Activated effector memory CD4-positive, alpha-beta T cell treated with anti-CD3 and anti-CD28 coated beads, Interleukin-2, amount 50 U/mL, for 16 hours (primary cell): Measurements from ENCODE around the gene LTF.

Experiments used
- DNase-seq: peaks from one replicate; pipeline ENCODE4 v3.0.0-alpha.2; 2020

LTF gene

DNA sequence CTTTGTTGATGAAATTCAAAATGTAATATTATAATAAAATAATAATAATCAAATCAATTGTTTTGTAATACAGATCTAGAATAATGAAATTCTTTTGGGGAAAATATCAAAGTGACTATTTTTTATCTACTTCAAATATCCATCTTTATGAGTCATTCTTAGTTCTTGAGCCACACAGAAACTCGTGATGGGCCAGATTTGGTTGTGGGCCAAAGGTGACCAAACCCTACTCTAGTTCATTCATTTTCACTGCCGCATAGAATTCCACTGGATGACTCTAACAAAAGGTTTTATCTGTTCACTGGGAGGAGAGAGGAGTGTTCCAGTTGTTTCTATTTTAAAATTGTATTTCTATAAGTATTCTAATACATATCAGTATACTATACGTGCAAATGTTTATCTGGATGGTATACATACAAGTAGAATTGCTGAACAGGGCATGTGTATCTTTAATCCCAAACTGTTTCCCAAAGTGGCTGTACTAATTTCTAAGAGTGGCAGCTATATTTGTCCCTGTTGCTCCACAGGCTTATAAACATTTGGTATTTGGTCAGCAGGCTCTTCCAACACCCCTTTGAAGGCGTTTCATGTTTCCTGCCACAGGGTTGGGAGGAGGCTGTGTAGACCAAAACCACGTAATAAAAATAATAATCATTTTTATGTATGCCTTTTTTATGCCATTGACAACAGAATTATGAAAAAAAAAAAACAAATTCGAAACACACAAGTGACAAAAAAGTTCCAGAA is 25.8 kb upstream of the LTF start:
- no peak for DNase-seq

DNA sequence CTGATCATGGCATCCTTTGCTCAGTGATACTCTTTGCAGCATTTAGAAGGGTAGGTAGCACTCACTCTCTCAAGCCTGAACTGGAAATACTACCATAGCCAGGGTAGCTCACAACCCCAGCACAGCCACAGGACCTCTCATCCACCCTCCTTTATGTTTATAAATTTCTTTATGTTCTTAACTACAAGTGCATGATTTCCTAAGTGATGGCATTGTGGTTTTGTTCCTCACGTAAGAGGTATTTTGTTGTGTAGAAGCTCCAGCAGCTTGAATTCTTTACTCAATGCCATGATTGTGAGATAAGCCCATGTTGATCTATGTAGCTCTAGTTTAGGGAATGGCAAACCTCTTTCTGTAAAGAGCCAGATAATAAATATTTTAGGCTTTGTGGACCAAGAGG is 25.2 kb upstream of the LTF start:
- no peak for DNase-seq

DNA sequence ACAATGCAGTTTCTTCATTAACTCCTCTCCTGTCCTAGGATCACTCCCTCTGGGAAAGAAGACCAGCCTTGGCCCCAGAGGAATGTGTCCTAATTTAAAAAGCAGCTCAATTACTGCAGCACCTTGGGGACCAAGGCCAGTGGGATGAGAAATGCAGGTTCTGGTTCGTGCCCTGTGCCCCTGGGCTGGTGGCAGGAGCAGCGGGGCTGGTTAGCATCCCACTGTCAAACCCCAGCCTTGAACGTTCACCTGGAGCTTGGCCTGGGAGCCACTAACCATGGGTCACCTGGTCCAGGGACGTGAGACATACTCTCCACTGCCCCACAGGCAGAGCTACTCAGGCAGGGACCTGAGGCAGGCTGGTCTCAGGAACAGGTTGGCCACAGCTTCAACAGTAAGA is 24.7 kb upstream of the LTF start:
- peak; percentile 57 for DNase-seq

DNA sequence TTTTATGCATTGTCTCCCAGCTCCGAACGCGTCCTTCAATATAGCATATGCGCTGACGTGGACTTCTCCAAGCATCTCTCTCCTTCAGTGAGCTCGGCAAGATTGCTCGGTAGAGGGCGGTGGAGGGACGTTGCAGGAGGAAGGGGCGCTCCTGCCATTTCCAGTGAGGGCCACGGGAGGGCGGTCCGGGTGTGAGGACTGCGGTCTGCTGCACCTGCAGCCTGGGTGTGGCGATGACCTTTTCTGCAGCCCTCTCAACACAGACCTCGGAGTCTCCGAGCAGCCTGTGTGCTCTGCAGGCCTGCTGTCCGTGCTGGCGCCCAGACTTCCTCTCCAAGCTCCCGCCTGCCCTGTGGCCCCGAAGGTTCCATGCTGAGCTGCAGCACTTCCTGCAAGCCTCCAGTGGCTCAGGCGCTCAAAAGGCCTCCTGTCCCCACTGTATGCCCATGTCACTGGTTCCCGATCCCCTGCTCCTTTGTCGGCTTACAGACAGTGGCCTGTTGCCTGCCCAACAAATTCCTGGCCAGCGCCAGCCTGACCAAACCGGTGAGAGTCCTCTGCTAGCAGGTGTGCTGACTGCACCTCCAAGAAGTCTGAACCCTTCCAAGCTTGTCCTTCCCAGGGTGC is 24.1 kb upstream of the LTF start:
- peak; percentile 96 for DNase-seq

DNA sequence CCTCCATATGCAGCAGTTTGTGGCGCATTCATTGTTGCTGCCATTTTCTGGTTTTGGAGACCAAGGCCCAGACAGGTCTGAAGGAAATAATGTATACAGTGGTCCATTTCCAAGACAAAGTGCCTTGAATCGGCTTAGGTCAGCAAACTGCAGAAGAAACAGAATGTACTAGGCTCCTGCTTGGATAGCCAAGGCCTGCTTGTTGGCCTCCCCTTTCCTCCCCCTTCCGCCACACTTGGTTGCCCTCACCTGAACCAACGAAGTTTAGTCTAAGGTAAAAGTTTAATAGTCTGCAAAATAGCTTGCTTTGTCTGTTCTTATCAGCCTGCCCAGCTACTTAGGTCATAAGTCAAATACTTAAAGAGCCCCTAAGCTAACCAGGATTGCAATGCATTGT is 21.1 kb upstream of the LTF start:
- DNase-seq, result no peak

DNA sequence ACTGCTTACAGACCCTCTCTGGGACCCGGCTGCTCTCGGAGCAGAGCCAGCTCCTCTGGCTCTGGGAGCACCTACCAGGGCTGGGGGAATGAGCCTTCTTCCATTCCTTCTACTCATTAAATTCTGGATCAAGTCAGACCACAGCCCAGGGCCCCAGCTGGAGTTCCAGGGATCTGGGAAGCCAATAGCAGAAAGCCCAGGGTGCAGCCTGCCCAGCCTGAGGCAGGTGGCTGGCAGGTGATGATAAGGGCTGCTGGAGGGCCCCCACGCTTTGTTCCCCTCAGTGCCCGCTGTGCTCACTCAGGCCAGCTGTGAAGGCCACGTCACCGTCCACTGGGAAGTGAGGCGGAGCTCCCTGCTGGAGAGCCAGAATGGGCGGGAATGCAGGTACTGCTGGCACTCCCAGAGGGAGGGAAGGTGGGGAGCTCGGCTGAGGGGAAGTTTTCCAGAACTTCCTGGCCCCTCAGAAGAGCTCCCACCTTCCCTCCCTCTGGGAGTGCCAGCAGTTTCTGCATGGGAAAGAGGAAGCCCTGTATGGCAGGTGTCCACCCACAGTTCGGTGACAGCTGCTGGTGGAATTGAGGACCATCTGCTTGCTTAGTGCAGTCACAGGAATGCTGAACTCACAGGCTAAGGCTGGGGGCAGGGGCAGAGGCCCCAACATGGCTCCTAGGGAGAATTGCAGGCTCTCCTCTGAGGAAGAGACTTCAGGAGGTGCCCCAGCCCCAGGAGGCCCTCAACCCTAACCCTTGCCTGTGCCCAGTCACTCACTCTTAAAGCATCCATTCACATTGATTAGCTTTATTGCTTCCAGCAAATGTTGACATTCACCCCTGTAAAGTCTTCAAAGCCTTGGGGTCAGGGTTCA is 20.4 kb upstream of the LTF start:
- DNase-seq, result no peak

DNA sequence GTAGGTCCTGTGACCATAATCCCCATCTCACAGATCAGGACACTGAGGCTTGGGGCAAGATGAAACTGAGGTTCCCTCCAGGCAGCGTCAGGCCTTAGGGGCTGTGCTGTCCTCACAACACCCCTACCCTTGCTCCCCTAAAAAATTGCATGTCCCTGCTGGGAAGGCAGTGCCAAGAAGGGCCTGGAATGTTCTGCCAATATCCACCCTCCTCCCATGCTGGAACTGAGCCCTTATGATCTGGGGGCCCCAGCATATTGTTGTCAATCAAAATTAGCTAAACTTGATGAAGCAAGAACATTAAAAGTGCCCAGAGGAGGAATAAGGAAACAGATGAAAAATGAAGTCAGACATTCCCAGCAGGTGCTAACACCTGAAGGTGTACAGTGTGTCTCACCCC is 19.7 kb upstream of the LTF start:
- no peak for DNase-seq

DNA sequence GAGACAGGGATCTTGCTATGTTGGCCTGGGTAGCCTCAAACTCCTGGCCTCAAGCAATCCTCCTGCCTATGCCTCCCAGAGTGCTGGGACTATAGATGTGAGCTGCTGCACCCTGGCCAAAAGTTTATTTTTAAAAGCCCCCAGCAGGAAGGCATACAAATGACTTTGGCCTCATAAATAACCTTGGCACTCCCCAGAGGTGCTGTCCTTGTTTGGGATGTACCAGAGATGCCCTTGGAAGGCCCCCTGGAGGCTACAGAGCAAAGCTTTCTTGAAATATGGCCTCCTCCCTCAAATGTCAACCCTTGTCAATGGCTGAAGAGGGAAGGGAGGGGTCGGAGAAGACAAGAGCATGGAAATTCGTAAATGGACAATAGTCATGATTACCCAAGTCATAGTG is 19.1 kb upstream of the LTF start:
- no peak for DNase-seq

DNA sequence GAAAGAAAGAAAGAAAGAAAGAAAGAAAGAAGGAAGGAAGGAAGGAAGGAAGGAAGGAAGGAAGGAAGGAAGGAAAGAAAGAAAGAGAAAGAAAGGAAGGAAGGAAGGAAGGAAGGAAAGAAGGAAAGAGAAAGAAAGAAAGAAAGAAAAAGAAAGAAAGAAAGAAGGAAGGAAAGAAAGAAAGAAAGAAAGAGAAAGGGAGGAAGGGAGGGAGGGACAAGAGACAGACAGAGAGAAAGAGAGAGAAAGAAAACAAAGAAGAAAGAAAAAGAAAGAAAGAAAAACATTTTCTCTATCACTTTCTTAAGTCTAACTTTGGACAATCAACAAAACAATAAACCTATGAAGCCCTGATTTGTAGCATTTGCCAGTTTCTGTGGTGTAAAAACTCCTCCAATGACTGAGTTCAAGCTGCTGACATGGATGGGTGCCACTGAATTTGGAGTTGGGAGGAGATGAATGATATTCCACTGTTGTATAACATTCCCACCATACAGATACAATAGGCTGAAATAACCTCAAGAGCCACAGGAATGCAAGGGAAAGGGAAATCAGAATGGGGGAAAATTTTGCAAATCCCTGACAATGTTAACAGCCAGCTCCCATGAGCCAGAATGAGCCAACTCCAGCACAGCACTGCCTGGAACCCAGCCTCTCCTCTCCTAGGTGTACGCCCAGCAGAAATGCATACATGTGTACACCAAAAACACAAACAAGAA is 18.1 kb upstream of the LTF start:
- DNase-seq, result no peak

DNA sequence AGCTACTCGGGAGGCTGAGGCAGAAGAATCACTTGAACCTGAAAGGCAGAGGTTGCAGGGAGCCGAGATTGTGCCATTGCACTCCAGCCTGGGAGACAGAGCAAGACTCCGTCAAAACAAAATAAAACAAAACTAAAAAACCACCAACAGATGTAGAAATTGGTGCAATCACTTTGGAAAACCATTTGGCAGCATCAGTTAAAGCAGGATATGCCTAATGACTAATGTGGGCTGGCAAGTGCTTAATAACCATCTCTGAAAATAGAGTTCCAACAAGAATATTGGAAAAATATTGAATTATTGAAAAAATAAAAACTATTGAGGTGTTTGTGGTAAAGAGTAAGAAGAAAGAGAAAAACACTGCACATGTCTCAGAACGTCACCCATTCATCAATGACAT is 16.9 kb upstream of the LTF start:
- DNase-seq, result no peak

DNA sequence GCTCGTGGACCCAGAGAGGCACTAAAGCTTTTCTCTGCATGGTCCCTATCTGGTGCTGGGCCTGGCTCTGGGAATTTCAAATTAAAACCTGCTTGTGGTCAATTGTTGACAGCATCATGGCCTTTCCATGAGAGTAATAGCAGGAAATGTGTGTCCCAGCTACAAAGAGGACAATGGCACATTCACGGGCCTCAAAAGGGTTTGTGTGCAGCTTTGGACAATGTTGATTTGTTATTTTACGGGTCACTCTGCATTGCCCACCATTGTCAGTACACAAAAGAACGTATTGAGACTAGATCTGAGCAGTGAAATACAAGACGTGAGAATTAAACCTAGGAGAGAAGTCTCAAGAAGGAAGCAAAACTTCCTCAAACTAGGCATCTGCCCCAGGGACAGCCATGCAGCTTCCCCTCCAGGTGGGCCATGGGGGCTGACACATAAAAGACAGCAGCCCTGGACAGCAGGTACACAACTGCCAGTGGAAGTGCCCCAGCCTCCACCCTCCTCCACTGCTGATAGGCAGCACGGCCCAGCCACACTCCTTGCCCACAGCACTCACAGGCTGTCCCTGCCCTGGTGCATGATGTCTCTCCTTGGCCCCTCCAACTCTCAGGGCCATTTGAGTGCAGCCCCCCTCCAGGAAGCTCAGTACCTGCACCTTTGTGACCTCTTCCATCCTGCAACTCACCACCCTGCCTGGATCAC is 15.9 kb upstream of the LTF start:
- DNase-seq, result no peak

DNA sequence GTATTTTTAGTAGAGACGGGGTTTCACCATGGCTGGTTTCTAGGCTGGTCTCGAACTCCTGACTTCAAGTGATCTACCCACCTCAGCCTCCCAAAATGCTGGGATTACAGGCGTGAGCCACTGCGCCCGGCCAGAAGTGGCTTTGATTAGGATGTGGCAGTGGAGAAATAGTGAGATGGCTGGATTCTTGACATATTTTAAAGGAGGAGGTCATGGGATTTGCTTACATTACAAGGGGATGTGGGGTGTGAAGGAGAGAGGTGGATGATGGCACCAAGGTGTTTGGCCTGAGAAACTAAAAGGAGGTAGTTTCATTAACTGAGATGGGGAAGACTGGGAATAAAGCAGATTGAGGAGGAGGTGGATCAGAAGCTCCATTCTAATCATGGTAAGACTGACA is 15.0 kb upstream of the LTF start:
- no peak for DNase-seq

DNA sequence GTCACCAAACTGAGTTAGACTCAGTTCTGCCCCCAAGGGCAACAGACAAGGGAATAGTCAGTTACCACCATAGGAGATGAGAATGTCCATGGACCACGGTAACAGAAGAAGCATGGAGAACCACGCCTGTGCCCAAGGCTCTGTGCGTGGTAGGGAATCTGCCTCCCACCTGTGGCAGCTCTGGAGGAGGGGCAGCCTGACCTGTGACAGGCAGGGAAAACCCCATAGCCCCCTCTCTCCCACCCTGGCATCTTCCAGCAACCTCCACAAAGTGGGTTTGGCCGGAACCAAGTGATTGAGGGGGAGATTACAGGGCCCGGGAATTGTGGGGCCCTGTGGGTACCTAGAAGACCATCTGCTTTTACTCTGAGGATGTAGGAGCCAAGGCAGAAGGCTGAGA is 14.3 kb upstream of the LTF start:
- DNase-seq, result no peak

DNA sequence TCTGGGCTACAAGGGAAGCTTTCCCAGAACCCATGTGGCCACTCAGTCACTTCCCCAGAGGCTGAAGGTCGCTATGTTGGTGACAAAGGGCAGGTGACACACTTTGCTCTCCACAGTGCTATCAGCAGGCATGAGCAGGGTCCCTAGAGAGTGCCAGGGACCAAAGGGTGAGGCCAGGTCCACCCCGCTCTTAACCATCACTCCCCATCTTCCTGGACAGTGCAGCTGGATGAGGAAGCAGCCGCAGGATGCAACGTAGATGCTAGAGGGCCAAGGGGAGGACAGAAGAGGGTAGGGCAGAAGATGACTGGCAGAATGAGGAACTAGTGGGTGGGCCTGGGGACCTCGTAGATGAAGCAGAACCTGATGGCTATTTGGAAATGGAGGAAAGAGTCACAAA is 13.6 kb upstream of the LTF start:
- DNase-seq, result no peak

DNA sequence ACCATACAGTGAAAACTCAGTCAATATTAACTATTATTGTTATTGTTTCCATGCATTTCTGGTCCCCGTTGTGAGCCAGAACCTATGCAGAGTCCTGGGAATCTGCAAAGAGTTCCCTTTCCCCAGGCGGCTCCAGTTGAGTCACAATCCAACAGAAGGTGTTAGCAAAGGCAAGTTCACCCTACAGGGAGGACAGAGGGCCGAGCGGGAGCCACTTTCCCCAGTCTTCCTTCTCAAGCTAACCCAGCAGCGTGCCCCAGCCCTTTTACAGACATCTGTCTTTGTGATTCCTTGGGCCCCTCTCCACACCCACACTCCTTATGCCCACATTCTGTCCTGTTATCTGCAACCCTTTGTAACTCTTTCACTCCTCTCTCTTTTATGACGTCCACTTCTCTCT is 13.1 kb upstream of the LTF start:
- DNase-seq, result no peak

DNA sequence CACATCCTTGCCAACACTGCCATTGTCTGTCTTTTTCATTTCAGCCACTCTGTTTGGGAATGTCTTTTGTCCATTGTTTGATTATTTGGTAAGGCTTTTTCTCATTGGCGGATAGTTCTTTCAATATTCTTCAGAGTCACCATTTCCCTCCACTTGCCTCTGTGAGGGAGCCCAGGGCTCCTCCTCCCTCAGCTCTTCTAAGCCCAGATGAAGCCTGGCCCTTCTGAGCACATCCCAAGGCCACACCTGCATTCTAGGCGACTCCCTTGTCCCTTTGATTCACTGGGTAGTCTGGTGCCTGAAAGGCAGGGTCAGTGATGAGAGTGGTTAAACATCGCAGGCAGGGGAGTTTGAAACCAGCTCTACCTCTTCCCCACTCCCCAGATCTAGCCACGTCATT is 12.4 kb upstream of the LTF start:
- no peak for DNase-seq

DNA sequence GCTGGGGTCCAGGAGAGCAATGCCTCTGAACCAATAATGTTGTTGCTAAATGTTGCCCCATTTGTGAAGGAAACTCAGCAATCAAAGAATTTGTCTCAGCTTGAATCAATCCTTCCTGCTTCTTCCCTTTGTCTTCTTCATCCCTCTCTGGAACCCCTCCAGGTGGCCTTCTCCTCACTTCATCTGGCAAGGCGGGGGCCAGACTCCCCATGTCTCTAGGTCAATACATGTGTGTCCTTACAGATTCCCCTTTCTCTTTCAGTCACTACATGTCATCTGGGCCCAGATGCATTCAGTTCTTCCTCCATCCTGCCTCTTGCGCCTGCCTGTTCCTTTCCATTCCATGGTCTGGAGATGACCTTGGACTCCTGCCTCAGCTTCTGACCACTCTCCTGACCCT is 8.0 kb upstream of the LTF start:
- no peak for DNase-seq

DNA sequence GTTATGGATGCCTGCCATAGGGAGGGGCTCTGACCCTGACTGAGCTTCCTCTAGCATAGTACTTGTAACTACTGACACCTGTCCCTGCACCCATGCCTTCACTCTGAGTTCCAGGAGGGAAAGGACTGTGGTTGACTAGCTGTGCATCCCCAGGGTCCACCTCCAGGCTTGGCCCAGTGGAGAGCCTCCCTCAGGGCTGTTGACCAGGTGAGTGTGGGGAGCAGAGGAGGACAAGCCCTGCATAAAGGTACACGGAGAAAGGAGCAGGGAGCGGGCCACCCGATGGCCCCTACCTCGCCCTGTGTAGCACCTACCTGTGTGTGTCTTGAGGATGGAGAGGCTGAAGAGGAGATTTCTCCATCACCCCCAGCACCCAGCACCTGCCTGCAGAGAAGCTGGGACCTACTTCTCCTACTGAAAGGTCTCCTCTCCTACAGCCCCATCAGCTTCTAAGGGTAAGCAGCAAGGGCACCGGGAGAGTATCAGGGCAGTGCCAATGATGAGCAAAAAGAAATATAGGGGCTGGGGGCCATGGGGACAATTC is 6.7 kb upstream of the LTF start:
- no peak for DNase-seq

DNA sequence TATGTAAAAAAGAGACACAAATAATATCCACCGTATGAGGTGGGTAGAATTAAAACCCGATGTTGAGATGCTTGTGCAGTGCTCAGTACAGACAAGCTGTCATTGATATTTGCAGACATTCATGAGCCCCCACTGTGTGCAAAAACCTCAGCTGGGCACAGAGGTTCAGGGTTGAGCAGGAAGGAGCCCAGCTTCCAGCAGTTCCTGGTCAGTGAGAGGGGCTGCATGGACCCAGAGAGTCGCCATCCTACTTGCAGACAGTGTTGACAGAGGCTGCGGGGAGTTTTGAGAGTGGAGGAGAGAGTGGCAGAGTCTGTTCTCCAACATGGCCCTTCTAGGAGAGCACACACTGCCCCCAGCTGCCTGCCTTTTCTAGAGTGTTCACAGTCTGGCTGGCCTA is 6.1 kb upstream of the LTF start:
- no peak for DNase-seq

DNA sequence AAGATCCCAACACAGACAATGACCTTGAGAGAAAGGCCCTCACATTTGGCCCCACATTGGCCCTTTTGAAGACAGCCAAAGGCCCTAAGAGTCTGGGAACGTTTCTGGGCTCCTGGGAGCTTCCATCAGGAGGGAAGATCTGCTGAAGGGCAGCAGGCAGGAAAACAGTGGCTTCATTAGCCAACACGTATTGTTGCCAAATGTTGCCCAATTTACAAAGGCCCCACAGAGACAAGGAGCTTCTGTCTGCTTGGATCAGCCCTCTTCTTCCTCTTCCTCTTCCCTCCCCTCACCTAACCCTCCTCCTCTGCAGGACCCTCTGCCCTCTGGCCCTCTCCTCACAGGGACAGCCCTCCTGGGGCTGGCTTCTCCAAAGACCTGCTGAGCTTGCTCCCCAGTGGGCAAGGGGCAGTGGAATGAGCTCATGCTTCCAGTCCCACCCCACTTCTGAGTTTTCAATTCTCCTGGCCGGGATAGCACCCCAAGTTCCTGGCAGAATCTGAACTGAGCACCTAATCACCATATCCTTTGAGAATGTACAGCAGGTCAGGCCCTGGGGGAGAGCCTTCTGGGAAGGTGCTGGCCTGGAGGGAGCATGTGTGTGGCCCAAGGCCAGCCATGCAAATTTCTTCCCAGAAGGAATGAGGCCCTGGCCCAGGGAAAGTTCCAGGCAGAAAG is 5.1 kb upstream of the LTF start:
- DNase-seq, result no peak

DNA sequence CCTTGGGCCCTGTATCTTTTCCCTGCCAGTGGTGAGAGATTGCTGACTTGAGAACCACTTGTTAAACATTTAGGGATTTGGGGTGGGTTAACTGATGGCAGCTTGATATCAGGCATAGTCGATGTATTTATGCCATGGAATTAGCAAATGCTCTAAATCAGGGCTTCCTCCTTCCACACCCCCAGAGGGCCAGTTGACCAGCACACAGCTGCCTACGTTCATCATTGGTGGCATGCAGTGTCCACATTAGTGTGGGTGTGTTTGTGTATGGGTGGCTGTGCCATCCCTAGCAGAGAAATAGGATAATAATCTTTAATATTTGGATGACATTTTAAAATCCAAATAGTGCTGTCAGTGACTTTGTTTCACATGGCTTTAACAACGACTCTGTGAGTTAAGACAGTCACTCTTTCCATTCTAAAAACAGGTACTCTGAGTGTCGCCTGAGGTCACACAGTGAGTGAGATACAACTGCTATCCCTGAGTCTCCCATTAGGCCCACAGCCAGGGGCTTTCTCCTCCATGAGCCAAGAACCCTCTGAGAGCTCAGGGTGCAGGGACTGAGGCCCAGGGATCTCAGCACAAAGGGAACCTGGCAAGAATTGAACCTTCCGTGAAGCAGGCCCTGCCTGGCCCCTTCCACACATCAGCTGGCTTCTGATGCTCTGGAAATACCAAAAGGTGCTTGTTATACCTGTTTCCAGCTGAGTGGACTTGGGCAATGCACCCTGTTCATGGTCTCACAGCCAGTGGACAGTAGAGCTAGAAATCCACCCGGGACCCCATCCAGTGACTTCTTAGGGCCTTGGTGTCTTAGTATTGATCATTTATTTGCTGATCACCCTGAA is 4.3 kb upstream of the LTF start:
- DNase-seq, result peak; percentile 9
